ENCODE data around the gene BLCAP. TPM values are rescaled to one million over a fixed set of nuclear protein-coding genes. Genes with fewer than 3 reads are reported as not detected.

BLCAP gene
- total RNA-seq, 1 donor: 35.9 TPM

GRCh38 chr20:37524859-37525708 is 2.6 kb downstream of the BLCAP start:
- no peak for TF ChIP-seq CTCF (IDR thresholded peaks at IDR 0.05; ENCODE audit: insufficient read depth, low read length)
- peak; percentile 41 for DNase-seq (ENCODE audit: low read depth)
- peak overlapping the region; percentile 22 for H3K4me3 ChIP-seq (ENCODE audit: low read depth, low read length)

DNA sequence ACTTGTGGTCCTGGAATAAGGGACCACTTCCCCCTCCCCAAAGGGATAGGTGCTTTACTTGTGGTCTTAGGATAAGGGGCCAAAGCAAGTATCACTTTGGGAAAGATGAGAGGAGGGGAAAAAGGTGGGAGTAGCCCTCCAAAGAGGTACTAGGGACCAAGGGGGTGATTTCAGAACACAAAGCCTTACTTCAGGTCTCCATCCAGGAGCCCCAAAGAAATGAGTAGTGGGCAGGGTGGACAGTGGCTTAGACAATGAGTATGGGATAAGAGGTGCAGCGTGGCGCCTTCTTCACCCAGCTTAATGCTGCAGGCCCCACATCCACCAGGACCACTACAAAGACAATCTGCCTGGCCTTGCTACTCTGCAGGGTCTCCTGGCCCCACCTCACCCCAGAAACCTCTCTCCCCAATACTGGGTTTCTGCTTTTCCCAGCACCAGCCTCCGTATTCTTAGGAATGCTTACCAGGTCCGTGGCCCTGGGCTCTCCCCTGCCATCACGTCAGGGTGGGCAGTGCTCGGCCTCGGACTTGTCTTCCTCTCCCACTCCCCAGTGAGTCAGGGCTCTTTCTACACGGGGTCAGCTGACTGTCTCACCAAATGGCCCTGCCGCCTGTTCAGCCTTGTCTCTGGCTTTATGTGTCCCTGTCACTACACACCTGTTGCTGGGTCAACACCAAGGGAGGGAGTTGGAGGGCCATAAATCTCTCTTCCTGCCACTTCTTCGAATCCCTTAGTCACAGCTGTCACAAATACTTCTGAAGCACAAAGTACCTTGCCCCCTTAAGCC is 3.6 kb downstream of the BLCAP start:
- no peak for TF ChIP-seq CTCF (IDR thresholded peaks at IDR 0.05; ENCODE audit: insufficient read depth, low read length)
- DNase-seq (ENCODE audit: low read depth): no peak
- H3K4me3 ChIP-seq (ENCODE audit: low read depth, low read length): no peak overlapping the region

DNA sequence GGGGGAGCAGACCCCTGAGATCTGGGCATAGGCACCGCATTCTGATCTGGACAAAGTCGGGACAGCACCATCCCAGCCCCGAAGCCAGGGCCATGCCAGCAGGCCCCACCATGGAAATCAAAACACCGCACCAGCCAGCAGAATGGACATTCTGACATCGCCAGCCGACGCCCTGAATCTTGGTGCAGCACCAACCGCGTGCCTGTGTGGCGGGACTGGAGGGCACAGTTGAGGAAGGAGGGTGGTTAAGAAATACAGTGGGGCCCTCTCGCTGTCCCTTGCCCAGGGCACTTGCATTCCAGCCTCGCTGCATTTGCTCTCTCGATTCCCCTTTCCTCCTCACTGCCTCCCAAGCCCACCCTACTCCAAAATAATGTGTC is 4.7 kb downstream of the BLCAP start:
- H3K4me3 ChIP-seq (ENCODE audit: low read depth, low read length): no peak overlapping the region
- TF ChIP-seq CTCF (IDR thresholded peaks at IDR 0.05; ENCODE audit: insufficient read depth, low read length): no peak
- DNase-seq (ENCODE audit: low read depth): no peak

DNA sequence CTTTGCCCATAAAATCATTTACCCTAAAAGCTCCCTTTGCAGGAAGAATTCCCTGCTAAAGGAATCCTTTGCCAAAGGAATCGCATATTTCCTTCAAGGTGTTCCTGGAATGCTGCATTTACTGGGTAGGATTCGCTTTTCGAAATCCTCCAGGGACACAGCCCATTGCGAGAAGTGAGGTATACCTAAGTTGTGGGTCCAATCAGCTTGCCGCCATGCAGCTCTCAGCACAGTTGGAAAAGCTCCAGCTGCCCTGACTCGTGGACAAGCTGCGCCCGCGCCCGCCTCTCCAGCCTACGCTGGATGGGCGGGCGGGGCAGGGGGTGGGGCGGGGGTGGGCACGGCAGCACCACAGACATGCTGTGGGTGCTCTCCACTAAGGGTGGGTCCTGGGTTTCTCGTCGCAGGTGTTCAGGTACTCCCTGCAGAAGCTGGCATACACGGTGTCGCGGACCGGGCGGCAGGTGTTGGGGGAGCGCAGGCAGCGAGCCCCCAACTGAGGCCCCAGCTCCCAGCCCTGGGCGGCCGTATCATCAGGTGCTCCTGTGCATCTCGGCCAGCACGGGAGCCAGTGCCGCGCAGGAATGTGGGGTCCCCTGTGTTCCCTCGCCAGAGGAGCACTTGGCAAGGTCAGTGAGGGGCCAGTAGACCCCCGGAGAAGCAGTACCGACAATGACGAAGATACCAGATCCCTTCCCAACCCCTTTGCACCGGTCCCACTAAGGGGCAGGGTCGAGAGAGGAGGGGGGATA is 5.2 kb downstream of the BLCAP start:
- no peak for TF ChIP-seq CTCF (IDR thresholded peaks at IDR 0.05; ENCODE audit: insufficient read depth, low read length)
- peak; percentile 36 for DNase-seq (ENCODE audit: low read depth)
- H3K4me3 ChIP-seq (ENCODE audit: low read depth, low read length): no peak overlapping the region

- no peak for DNase-seq (ENCODE audit: low read depth)
- no peak for TF ChIP-seq CTCF (IDR thresholded peaks at IDR 0.05; ENCODE audit: insufficient read depth, low read length)
- peak within 1 kb of the TSS; percentile 46 for H3K4me3 ChIP-seq (ENCODE audit: low read depth, low read length)
These were observed 6.5 kb downstream of the BLCAP start, which contains the start of gene NNAT for GRCh38 chr20:37521061-37521771. TSS of gene NNAT (plus strand) at chr20:37521250. CDS start at chr20:37521332, 82 bp downstream.

DNA sequence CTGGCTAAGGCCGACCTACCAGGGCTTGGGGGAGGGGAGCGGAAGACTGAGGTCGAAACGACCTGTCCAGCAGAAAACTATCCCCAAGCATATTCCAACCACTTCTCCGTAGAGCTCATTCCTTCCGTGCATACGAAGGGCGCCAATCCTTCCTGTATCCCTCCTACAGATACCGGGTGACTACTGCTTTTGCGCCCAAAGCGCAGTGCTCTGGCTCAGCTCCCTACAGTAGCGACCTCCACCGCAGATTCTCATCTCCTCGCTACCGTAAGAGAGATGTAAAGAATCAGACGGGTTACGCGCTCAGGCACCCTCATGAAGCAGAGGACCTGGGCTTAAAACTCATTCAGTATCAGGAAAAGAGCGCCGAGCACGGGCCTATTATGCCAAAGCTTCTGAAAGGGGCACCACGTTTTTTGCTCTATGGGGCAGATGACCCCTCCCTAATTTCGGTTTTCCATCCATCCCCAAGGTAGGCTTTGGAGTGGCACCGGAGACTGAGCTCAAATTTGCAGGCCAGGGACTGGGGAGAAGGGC is 7.2 kb downstream of the BLCAP start:
- TF ChIP-seq CTCF (IDR thresholded peaks at IDR 0.05; ENCODE audit: insufficient read depth, low read length): no peak
- no peak for DNase-seq (ENCODE audit: low read depth)
- no peak overlapping the region for H3K4me3 ChIP-seq (ENCODE audit: low read depth, low read length)
